H1 (cell line): Measurements from ENCODE around the gene CHPF2. TPM values are rescaled to one million over a fixed set of nuclear protein-coding genes. Genes with fewer than 3 reads are reported as not detected.

Experiments used
- CTCF ChIA-PET: fragments of 300-600 bp; sonication (Branson Sonifier 250); formaldehyde crosslinking; loops from one replicate; lab custom pipeline; 2021; ENCODE audit not compliant: partially characterized antibody; lab: Charles Lee
- POLR2A ChIA-PET: fragments of 300-600 bp; sonication (Branson Sonifier 250); formaldehyde crosslinking; loops from one replicate; lab custom pipeline; 2021; ENCODE audit warnings: inconsistent platforms; ENCODE audit not compliant: partially characterized antibody; lab: Charles Lee
- DNase-seq, 2 experiments: peaks; one replicate each; pipeline versions ENCODE4 v3.0.0 to v3.0.0-alpha.2; 2010 to 2022; ENCODE audit warnings: low spot score in 2 of 2, low read depth in 1 of 2, mixed read lengths in 1 of 2
- FAIRE-seq: peaks from 2 replicates; lab custom pipeline; 2011; peaks lifted over from hg19 to GRCh38; lab: Jason Lieb, UNC
- H2AFZ ChIP-seq: 2 replicates; pipeline ENCODE4 v1.8.1; 2012; ENCODE audit warnings: low read length, inconsistent platforms
- H2AK5ac ChIP-seq: 2 replicates; pipeline ENCODE4 v1.6.1; 2013; ENCODE audit warnings: low read depth, low read length
- H2BK120ac ChIP-seq: replicated peaks from 2 replicates; pipeline ENCODE3; 2013; ENCODE audit warnings: low read depth, low read length, inconsistent platforms
- H2BK12ac ChIP-seq: 2 replicates; pipeline ENCODE4 v1.6.1; 2013; ENCODE audit warnings: low read depth, low read length
- H2BK15ac ChIP-seq: 2 replicates; pipeline ENCODE4 v1.6.1; 2013; ENCODE audit warnings: low read length
- H2BK20ac ChIP-seq: 2 replicates; pipeline ENCODE4 v1.6.1; 2013; ENCODE audit warnings: low read length
- H2BK5ac ChIP-seq: 2 replicates; pipeline ENCODE4 v1.6.1; 2013; ENCODE audit warnings: low read depth, low read length
- H3K14ac ChIP-seq: 2 replicates; pipeline ENCODE4 v1.6.1; 2013; ENCODE audit warnings: inconsistent platforms; ENCODE audit not compliant: insufficient read length
- H3K18ac ChIP-seq: 2 replicates; pipeline ENCODE4 v1.6.1; 2013; ENCODE audit warnings: low read length; ENCODE audit errors: extremely low read depth
- H3K23ac ChIP-seq: 2 replicates; pipeline ENCODE4 v1.6.1; 2013; ENCODE audit warnings: inconsistent platforms; ENCODE audit not compliant: insufficient read length
- H3K23me2 ChIP-seq: 2 replicates; pipeline ENCODE4 v1.6.1; 2013; ENCODE audit warnings: low read depth, low read length
- H3K27ac ChIP-seq: 2 replicates; pipeline ENCODE4 v1.6.1; 2011; ENCODE audit warnings: low read depth, low read length, inconsistent platforms
- H3K27me3 ChIP-seq, 4 experiments: replicated peaks in 1 of 4; 1 replicate in 1 of 4; 2 replicates in 3 of 4; pipeline versions ENCODE4 v1.6.1 to v1.8.1; 2011 to 2013; ENCODE audit warnings: low read length in 3 of 4, mild to moderate bottlenecking in 3 of 4, inconsistent platforms in 2 of 4, mixed read lengths in 2 of 4, moderate library complexity in 1 of 4; ENCODE audit not compliant: control insufficient read depth in 3 of 4, insufficient read depth in 3 of 4; ENCODE audit errors: extremely low read depth in 1 of 4
- H3K36me3 ChIP-seq, 4 experiments: 2 replicates each; pipeline versions ENCODE4 v1.6.1 to v1.8.1; 2011 to 2013; ENCODE audit warnings: mild to moderate bottlenecking in 4 of 4, low read length in 3 of 4, moderate library complexity in 2 of 4, control low read depth in 1 of 4, inconsistent platforms in 1 of 4; ENCODE audit not compliant: insufficient read depth in 4 of 4, control insufficient read depth in 2 of 4
- H3K4ac ChIP-seq: replicated peaks from 2 replicates; pipeline ENCODE3; 2013; ENCODE audit warnings: low read length, low read depth, mixed read lengths, inconsistent platforms; ENCODE audit not compliant: insufficient read length
- H3K4me1 ChIP-seq, 4 experiments: replicated peaks in 1 of 4; 1 replicate in 1 of 4; 2 replicates in 3 of 4; pipeline versions ENCODE4 v1.6.1 to v1.8.1; 2011 to 2013; ENCODE audit warnings: low read length in 3 of 4, inconsistent platforms in 2 of 4, mixed read lengths in 1 of 4; ENCODE audit not compliant: insufficient read depth in 4 of 4, control insufficient read depth in 3 of 4
- H3K4me2 ChIP-seq, 2 experiments: 2 replicates each; pipeline versions ENCODE4 v1.6.1 to v1.8.1; 2011 to 2013; ENCODE audit warnings: low read depth in 2 of 2, low read length in 2 of 2, control low read depth in 1 of 2, inconsistent platforms in 1 of 2, mild to moderate bottlenecking in 1 of 2; ENCODE audit not compliant: insufficient read depth in 1 of 2
- H3K4me3 ChIP-seq, 4 experiments: fragments of 200-600, 300-600 bp in 1 of 4; sonication (generic), shearing (Covaris generic), sonication (Bioruptor Twin) in 1 of 4; 2 replicates each; pipeline versions ENCODE4 v1.5.1 to v1.8.1; 2011 to 2016; ENCODE audit warnings: low read length in 4 of 4, low read depth in 3 of 4, control low read depth in 2 of 4, inconsistent platforms in 2 of 4, mild to moderate bottlenecking in 2 of 4, mixed read lengths in 1 of 4, moderate library complexity in 1 of 4; ENCODE audit not compliant: insufficient read depth in 2 of 4; ENCODE audit errors: extremely low read depth in 1 of 4
- H3K56ac ChIP-seq: replicated peaks from 2 replicates; pipeline ENCODE3; 2013; ENCODE audit warnings: low read depth, mild to moderate bottlenecking, mixed read lengths, low read length, inconsistent platforms; ENCODE audit not compliant: insufficient read length
- H3K79me1 ChIP-seq: 2 replicates; pipeline ENCODE4 v1.6.1; 2013; ENCODE audit warnings: low read depth, low read length, control low read depth
- H3K79me2 ChIP-seq, 2 experiments: 2 replicates each; pipeline versions ENCODE4 v1.6.1 to v1.8.1; 2012 to 2013; ENCODE audit warnings: low read length in 2 of 2, mild to moderate bottlenecking in 2 of 2, inconsistent platforms in 1 of 2; ENCODE audit not compliant: insufficient read depth in 2 of 2, control insufficient read depth in 1 of 2
- H3K9ac ChIP-seq, 4 experiments: replicated peaks in 1 of 4; 1 replicate in 1 of 4; 2 replicates in 3 of 4; pipeline versions ENCODE4 v1.6.1 to v1.8.1; 2011 to 2013; ENCODE audit warnings: low read depth in 3 of 4, low read length in 3 of 4, control low read depth in 2 of 4, mild to moderate bottlenecking in 2 of 4, moderate library complexity in 2 of 4, inconsistent platforms in 1 of 4; ENCODE audit errors: extremely low read depth in 1 of 4
- H3K9me3 ChIP-seq, 2 experiments: 2 replicates each; pipeline versions ENCODE4 v1.6.1 to v1.8.1; 2012 to 2013; ENCODE audit warnings: mild to moderate bottlenecking in 2 of 2, moderate library complexity in 2 of 2, control low read depth in 1 of 2, inconsistent platforms in 1 of 2, low read depth in 1 of 2, low read length in 1 of 2, mixed read lengths in 1 of 2; ENCODE audit not compliant: insufficient read depth in 2 of 2
- H4K20me1 ChIP-seq, 2 experiments: replicated peaks in 1 of 2; 2 replicates each; pipeline versions ENCODE3 to v1.8.1; 2011 to 2013; ENCODE audit warnings: inconsistent platforms in 2 of 2, low read length in 2 of 2, mild to moderate bottlenecking in 1 of 2; ENCODE audit not compliant: insufficient read depth in 2 of 2, control insufficient read depth in 1 of 2
- H4K5ac ChIP-seq: 2 replicates; pipeline ENCODE4 v1.6.1; 2013; ENCODE audit warnings: low read length, low read depth, mixed read lengths, inconsistent platforms; ENCODE audit not compliant: insufficient read length
- H4K8ac ChIP-seq: 2 replicates; pipeline ENCODE4 v1.8.0; 2013; ENCODE audit warnings: mild to moderate bottlenecking, moderate library complexity, low read length, inconsistent platforms; ENCODE audit not compliant: insufficient read depth; ENCODE audit errors: extremely low read depth
- H4K91ac ChIP-seq: replicated peaks from 2 replicates; pipeline ENCODE3; 2013; ENCODE audit warnings: low read length, mixed read lengths, inconsistent platforms; ENCODE audit not compliant: insufficient read length
- ATF2 ChIP-seq: IDR thresholded peaks from 2 replicates; pipeline ENCODE4 v1.6.1; 2012; ENCODE audit warnings: low read length, inconsistent platforms
- ATF3 ChIP-seq: IDR thresholded peaks from 2 replicates; pipeline ENCODE4 v1.6.1; 2011; ENCODE audit warnings: low read depth, mild to moderate bottlenecking, low read length; ENCODE audit not compliant: insufficient read depth
- E2F6 ChIP-seq: IDR thresholded peaks from 2 replicates; pipeline ENCODE4 v1.6.1; 2012; ENCODE audit warnings: inconsistent platforms
- KDM1A ChIP-seq: fragments of 200-600, 300-600 bp; sonication (generic); IDR thresholded peaks from 2 replicates; pipeline ENCODE4 v1.7.1; 2016; ENCODE audit warnings: mild to moderate bottlenecking, low read length, borderline replicate concordance
- WGBS, 2 experiments: shearing (Covaris generic) in 1 of 2; methylation state at CpG; one replicate each; pipeline versions ENCODE4 v1.1.6 to v1.1.7; 2013 to 2015; ENCODE audit warnings: low lambda C conversion rate in 2 of 2, mixed read lengths in 2 of 2, inconsistent platforms in 1 of 2, low coverage in 1 of 2, missing lambda C conversion rate in 1 of 2; ENCODE audit not compliant: insufficient replicate concordance in 2 of 2, insufficient coverage in 1 of 2, insufficient read length in 1 of 2; ENCODE audit errors: extremely low coverage in 1 of 2, missing lambda C conversion rate in 1 of 2; 5-methylcytosine and 5-hydroxymethylcytosine counted together
- polyA plus RNA-seq, 7 experiments: library from polyadenylated mRNA; depleted of rRNA in 3 of 7; stranded (reverse) in 5 of 7; unstranded in 2 of 7; fragments of >200 nt in 5 of 7; fragments of 200-250 nt in 2 of 7; gene quantifications; 1 replicate in 5 of 7; 2 replicates in 1 of 7; 4 replicates in 1 of 7; pipeline versions ENCODE4 v1.2.1 to v1.2.3, GENCODE V29; 2011 to 2013; ENCODE audit warnings: missing spikeins in 2 of 7, mixed read lengths in 2 of 7
- total RNA-seq: library from RNA; stranded (reverse); fragmentation: NEBNext Ultra II Directional; extraction: Animal tissue kit (Norgen Biotek cat#: 25700); gene quantifications from 2 replicates; pipeline ENCODE4 v1.2.1, GENCODE V29; 2021

Gene CHPF2
- total and polyA plus RNA-seq, 2 of the 8 experiments (the other 6 are each of a cell fraction or from before 2014, with no cell fraction given): 14.4 to 20.6 TPM

- H3K23me2 ChIP-seq: no peaks in the 10 kb centered on the region
- CTCF ChIA-PET: interaction anchor here (0.9 to 1.4 kb wide), 5 partner anchors 9 to 112 kb away, joined by 3 to 4 read pairs (median 3); no protein-coding TSS in a partner anchor
These were observed 27.8 kb upstream of the CHPF2 start for GRCh38 chr7:151204383-151205032.

More at GRCh38 chr7:151204383-151205032, 27.8 kb upstream of the CHPF2 start:
- peaks cover 0 to 5% (median 1%) of the 10 kb centered on the region in 4 experiments; a peak in 3 of 7 replicates for H3K4me1 ChIP-seq
- H3K9me3 ChIP-seq: no peaks in the 10 kb centered on the region
- H2BK12ac ChIP-seq: no peak overlapping the region
- no peak overlapping the region for H4K8ac ChIP-seq
- H3K4ac ChIP-seq: no peak overlapping the region
- peaks cover 0 to 3% (median 0%) of the 10 kb centered on the region in 4 experiments; a peak in 2 of 7 replicates for H3K27me3 ChIP-seq
- no peak for FAIRE-seq
- no peak overlapping the region for H3K4me2 ChIP-seq
- no peak overlapping the region for H4K91ac ChIP-seq
- no peak overlapping the region for H2BK120ac ChIP-seq
- no peaks in the 10 kb centered on the region for H3K36me3 ChIP-seq
- no peak overlapping the region for H3K23ac ChIP-seq
- POLR2A ChIA-PET: no interaction called here
- H4K5ac ChIP-seq: no peak overlapping the region
- H3K4me3 ChIP-seq: no peak overlapping the region
- no peaks in the 10 kb centered on the region for H3K79me1 ChIP-seq
- H2BK20ac ChIP-seq: no peak overlapping the region
- no peak overlapping the region for H3K56ac ChIP-seq
- H3K27ac ChIP-seq: no peak overlapping the region
- 90% methylated on average over 44 of the region's 48 CpGs; no CpG with 5 or more reads in 1 of the 2 experiments for WGBS, 2 experiments
- DNase-seq: no peak
- no peak overlapping the region for H2AFZ ChIP-seq
- H3K9ac ChIP-seq: no peak overlapping the region
- no peaks in the 10 kb centered on the region for H3K79me2 ChIP-seq
- H4K20me1 ChIP-seq: no peaks in the 10 kb centered on the region
- H3K18ac ChIP-seq: no peak overlapping the region
- TF ChIP-seq KDM1A (no peak), ATF2 (no peak), ATF3 (no peak), E2F6 (peak; percentile 46; the same call in 1 of the 2 replicates)
- H2AK5ac ChIP-seq: no peak overlapping the region
- H3K14ac ChIP-seq: no peak overlapping the region
- no peak overlapping the region for H2BK5ac ChIP-seq
- H2BK15ac ChIP-seq: no peak overlapping the region
